ENCODE results near the gene TBC1D1. TPM values are rescaled to one million over a fixed set of nuclear protein-coding genes. Genes with fewer than 3 reads are reported as not detected.

The TBC1D1 gene
- total and polyA plus RNA-seq, 2 of the 8 experiments (the other 6 are each of a cell fraction or from before 2014, with no cell fraction given), result 96.9 to 162 TPM

DNA sequence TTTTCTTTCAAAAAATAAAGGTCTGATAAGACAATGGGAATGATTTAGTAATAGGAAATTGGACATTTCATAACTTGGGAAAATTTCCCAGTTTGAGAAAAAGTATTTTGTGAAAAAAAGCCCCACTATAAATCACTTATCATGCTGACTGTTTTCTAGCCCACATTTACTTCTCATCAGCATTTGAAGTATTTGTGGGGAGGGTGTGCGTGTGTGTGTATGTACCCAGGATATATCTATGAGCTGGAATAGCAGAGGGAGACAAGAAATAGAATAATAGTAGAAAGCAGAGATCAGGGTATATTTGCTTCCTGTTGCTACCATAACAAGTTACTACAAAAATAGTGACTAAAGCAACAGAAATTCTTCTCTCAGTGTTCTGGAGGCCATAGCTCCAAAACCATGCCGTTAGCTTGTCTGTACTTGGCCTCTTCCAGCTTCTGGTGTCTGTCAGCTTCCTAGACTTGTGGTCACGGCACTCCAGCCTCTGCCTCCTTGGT is 209.1 kb downstream of the TBC1D1 start (continued):
- TF ChIP-seq SIN3A (conservative IDR thresholded peaks at IDR 0.05 in 1 of 2, IDR thresholded peaks at IDR 0.05 in 1 of 2; ENCODE audit: low read depth in 1 of 2, low read length in 2 of 2), result no peak
- TF ChIP-seq POLR2A (IDR thresholded peaks at IDR 0.05; ENCODE audit: control extremely low read depth in 1 of 2, low read depth in 2 of 2, low read length in 2 of 2), result no peak
- TF ChIP-seq CBX5 (IDR thresholded peaks at IDR 0.05; ENCODE audit: low read depth, low read length), result no peak
- TF ChIP-seq SUZ12 (IDR thresholded peaks at IDR 0.05; ENCODE audit: low read length), result no peak
- no peak for TF ChIP-seq TAF1 (IDR thresholded peaks at IDR 0.05; ENCODE audit: low read depth, low read length)
